ENCODE results near the gene HSD3B7. TPM values are rescaled to one million over a fixed set of nuclear protein-coding genes. Genes with fewer than 3 reads are reported as not detected.

The HSD3B7 gene
- total RNA-seq, 4 donors from 2014 or later = 38.8 to 59.1 (median 52.2) TPM

DNA sequence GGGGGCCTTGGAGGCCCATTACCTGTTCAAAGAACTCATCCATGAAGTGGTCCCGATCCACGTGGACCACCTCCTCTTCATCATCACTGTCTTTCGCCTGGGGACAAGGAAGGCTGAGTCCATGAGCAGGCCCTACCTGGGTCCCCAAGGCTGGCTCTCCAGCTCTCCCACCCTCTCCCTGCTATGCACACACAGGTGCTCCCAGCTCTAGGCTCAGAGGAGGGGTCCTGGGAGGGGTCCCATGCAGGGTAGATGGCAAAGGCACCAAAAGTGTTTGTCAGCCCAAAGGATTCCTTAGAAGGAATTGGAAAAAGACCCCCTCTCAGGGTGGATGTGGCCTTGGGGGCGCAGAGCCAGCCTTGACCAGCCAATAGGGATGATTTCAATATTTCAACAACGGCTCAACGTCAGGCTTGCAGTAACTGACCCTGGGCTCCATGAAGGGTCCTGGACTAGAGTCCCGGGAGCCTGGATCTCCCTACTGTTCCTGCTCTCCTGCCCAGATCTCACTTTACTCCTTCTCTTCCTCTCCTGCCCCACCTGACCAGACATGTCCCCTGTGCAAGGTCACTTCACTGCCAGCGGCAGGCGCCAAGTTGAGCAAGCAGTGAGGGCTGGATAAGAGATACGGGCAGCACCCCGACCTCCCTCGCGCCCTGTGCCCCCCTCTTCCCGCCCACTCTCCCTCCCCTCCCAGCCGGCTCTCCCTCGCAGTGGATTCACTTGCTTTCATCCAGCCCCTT, 16.7 kb downstream of the HSD3B7 start:
- no peak overlapping the region for H3K4me3 ChIP-seq
- H3K27ac ChIP-seq = no peak overlapping the region
- peaks cover 0 to 10% (median 5%) of the 10 kb centered on the region in 4 donors for H3K4me1 ChIP-seq
- no peaks in the 10 kb centered on the region for H3K9me3 ChIP-seq
- H3K27me3 ChIP-seq = no peaks in the 10 kb centered on the region
- no peaks in the 10 kb centered on the region for H3K36me3 ChIP-seq
- no peak for TF ChIP-seq POLR2A (IDR thresholded peaks at IDR 0.05)
- TF ChIP-seq, protein P1, sequence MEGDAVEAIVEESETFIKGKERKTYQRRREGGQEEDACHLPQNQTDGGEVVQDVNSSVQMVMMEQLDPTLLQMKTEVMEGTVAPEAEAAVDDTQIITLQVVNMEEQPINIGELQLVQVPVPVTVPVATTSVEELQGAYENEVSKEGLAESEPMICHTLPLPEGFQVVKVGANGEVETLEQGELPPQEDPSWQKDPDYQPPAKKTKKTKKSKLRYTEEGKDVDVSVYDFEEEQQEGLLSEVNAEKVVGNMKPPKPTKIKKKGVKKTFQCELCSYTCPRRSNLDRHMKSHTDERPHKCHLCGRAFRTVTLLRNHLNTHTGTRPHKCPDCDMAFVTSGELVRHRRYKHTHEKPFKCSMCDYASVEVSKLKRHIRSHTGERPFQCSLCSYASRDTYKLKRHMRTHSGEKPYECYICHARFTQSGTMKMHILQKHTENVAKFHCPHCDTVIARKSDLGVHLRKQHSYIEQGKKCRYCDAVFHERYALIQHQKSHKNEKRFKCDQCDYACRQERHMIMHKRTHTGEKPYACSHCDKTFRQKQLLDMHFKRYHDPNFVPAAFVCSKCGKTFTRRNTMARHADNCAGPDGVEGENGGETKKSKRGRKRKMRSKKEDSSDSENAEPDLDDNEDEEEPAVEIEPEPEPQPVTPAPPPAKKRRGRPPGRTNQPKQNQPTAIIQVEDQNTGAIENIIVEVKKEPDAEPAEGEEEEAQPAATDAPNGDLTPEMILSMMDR (IDR thresholded peaks at IDR 0.05) = no peak
- DNase-seq = no peak

DNA sequence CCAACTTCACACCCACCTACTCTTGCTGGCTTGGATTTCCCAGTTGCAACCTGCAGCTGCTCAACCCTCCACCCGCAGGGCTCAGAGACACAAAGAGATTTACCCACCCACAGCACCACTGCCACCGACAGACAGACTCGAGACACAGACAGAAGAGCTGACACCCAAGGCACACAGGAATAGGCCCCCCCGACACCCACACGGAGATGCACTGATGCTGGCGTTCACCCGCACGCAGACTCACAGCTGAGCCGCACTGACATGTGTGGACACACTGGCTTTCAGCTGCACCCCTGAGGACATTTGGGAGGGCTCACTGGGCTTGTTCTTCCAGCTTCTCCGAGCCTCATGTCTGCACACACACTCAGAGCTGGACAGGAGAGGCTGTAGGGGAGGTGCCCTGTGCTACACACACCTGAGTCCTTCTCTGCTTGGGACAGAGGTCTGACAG, 17.3 kb downstream of the HSD3B7 start:
- Histone ChIP-seq H3K27me3 (no peaks in the 10 kb centered on the region), H3K9me3 (no peaks in the 10 kb centered on the region), H3K4me1 (peaks cover 0 to 7% (median 3%) of the 10 kb centered on the region in 4 donors), H3K27ac (no peak overlapping the region), H3K4me3 (no peak overlapping the region), H3K36me3 (no peaks in the 10 kb centered on the region)
- no peak for TF ChIP-seq POLR2A (IDR thresholded peaks at IDR 0.05)
- TF ChIP-seq, protein P1 (IDR thresholded peaks at IDR 0.05) = no peak
- DNase-seq = no peak

DNA sequence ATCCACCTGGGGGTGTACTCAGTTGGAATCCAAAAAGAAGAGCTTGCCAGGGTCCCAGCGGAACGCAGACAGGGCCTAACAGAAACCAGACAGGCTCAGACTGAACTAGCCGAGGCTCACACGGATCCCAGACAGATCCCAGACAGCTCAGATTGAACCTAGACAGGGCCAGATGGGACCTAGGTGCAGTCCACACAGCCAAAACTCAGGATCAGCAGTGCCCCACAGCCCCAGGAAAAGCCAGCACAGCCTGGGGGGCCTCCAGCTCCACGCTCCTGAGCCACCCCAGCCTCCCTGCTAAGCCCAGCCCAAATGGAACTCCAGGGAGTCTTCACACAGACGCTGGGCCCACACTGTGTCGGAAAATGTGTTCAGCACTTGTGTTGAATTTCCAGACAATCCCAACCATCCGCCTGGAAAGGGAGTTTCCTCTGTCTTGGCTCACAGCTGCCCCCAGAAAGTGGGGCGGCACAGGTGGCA, 17.9 kb downstream of the HSD3B7 start:
- H3K27ac ChIP-seq = no peak overlapping the region
- no peaks in the 10 kb centered on the region for H3K27me3 ChIP-seq
- peaks cover 0 to under 1% (median 0%) of the 10 kb centered on the region in 4 donors for H3K4me1 ChIP-seq
- no peak for DNase-seq
- H3K36me3 ChIP-seq = no peaks in the 10 kb centered on the region
- no peak overlapping the region for H3K4me3 ChIP-seq
- no peaks in the 10 kb centered on the region for H3K9me3 ChIP-seq
- TF ChIP-seq, protein P1 (IDR thresholded peaks at IDR 0.05) = no peak
- TF ChIP-seq POLR2A (IDR thresholded peaks at IDR 0.05) = no peak

DNA sequence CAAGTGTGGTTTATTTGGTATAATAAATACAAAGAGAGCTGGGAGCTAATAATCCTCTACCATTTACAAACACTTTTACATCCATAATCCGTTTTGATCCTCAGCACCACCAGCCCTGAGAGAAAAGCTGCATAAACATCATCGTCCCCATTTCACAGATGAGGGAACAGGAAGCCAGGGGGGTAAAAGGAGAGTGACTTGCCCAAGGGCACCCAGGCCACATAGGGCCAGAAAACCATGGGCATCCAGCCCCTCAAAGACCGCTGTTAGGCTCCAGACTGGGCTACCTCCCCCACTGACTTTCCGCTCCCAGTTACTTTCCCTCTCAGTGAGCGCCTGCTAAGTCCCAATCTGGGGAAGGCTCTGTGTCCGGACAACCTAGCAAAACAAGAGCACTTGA, 18.7 kb downstream of the HSD3B7 start:
- Histone ChIP-seq H3K4me3 (no peak overlapping the region), H3K27me3 (no peaks in the 10 kb centered on the region), H3K4me1 (no peaks in the 10 kb centered on the region), H3K36me3 (no peaks in the 10 kb centered on the region), H3K9me3 (no peaks in the 10 kb centered on the region), H3K27ac (no peak overlapping the region)
- no peak for DNase-seq
- no peak for TF ChIP-seq POLR2A (IDR thresholded peaks at IDR 0.05)
- TF ChIP-seq, protein P1 (IDR thresholded peaks at IDR 0.05) = no peak

DNA sequence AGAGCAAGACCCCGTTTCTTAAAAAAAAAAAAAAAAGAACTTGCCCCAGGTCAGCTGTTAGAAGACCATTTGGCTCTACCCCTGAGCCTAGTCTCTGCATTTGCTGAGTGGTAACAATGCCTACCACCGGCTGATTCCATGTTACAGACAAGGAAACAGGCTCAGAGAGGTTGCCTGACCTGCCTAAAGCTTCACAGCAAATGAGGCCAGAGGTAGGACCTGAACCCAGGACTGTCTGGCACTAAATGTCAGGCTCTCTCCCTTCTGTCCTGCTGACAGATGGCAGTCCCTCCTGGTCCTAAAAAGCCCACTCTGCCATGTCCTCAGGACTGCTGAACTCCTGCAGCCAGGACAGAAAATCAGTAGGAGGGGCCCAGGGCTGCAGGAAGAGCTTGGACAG, 19.7 kb downstream of the HSD3B7 start:
- Histone ChIP-seq H3K4me3 (no peak overlapping the region), H3K9me3 (no peaks in the 10 kb centered on the region), H3K4me1 (no peaks in the 10 kb centered on the region), H3K27ac (no peak overlapping the region), H3K27me3 (peaks cover 0 to 3% of the 10 kb centered on the region in 2 donors), H3K36me3 (no peaks in the 10 kb centered on the region)
- no peak for TF ChIP-seq POLR2A (IDR thresholded peaks at IDR 0.05)
- TF ChIP-seq, protein P1 (IDR thresholded peaks at IDR 0.05) = no peak
- DNase-seq = no peak

Data from Peyer's patch (tissue), 4 donors.